Thyroid gland (tissue), 4 donors: ENCODE data around the gene DOCK1.

Source experiments
- CTCF ChIP-seq, 6 experiments: fragments of 200-600 bp in 3 of 6; fragments of 450-650 bp in 3 of 6; sonication (generic) in 3 of 6; IDR thresholded peaks; one replicate each; pipeline ENCODE4 v1.5.1; 2016 to 2019; ENCODE audit warnings: antibody characterized with exemption in 6 of 6, mild to moderate bottlenecking in 2 of 6, inconsistent platforms in 1 of 6, moderate library complexity in 1 of 6
- POLR2A ChIP-seq, 2 donors: fragments of 450-650 bp; IDR thresholded peaks; one replicate each; pipeline ENCODE4 v1.6.1; 2017; ENCODE audit warnings: antibody characterized with exemption in 2 of 2, mild to moderate bottlenecking in 2 of 2, moderate library complexity in 1 of 2

GRCh38 chr10:127292888-127293287 is 387.7 kb downstream of the DOCK1 start:
- TF ChIP-seq CTCF (IDR thresholded peaks at IDR 0.05), result no peak
- no peak for TF ChIP-seq POLR2A (IDR thresholded peaks at IDR 0.05)
